Central memory CD8-positive, alpha-beta T cell (primary cell): Measurements from ENCODE around the gene PTPN21.

Source experiments
- ATAC-seq: fragments of 150-1000 bp; cut with Tn5 transposase; replicated peaks from 2 replicates; pipeline ENCODE4 v1.10.0; 2022; ENCODE audit warnings: mild to moderate bottlenecking, moderate FRiP score, moderate number of reproducible peaks; ENCODE audit not compliant: poor library complexity, severe bottlenecking; ENCODE audit errors: extremely low read depth
- DNase-seq, 2 donors: peaks; one replicate each; pipeline ENCODE4 v3.0.0; 2021; ENCODE audit warnings: low spot score in 2 of 2
- H3K27ac Mint-ChIP-seq: one replicate; pipeline ENCODE4 v1.8.0; 2022; ENCODE audit warnings: low read depth, mild to moderate bottlenecking, moderate library complexity, mixed read lengths
- H3K27me3 Mint-ChIP-seq: one replicate; pipeline ENCODE4 v1.8.0; 2022; ENCODE audit warnings: mixed read lengths
- H3K36me3 Mint-ChIP-seq: one replicate; pipeline ENCODE4 v1.8.0; 2022; ENCODE audit warnings: mild to moderate bottlenecking, moderate library complexity, mixed read lengths; ENCODE audit not compliant: insufficient read depth
- H3K4me1 Mint-ChIP-seq: one replicate; pipeline ENCODE4 v1.8.0; 2022; ENCODE audit warnings: mixed read lengths
- H3K4me3 Mint-ChIP-seq: one replicate; pipeline ENCODE4 v1.8.0; 2022; ENCODE audit warnings: mild to moderate bottlenecking, moderate library complexity, mixed read lengths
- H3K9me3 Mint-ChIP-seq: one replicate; pipeline ENCODE4 v1.8.0; 2022; ENCODE audit warnings: mixed read lengths

PTPN21 gene

GRCh38 chr14:88492272-88493089, 62.3 kb downstream of the PTPN21 start:
- no peaks in the 10 kb centered on the region for H3K36me3 Mint-ChIP-seq
- ATAC-seq: peak; percentile 68
- no peaks in the 10 kb centered on the region for H3K4me1 Mint-ChIP-seq
- no peaks in the 10 kb centered on the region for H3K9me3 Mint-ChIP-seq
- no peak overlapping the region for H3K27ac Mint-ChIP-seq
- H3K27me3 Mint-ChIP-seq: peaks cover 29% of the 10 kb centered on the region
- peak; percentile 42 to 50 for DNase-seq
- no peak overlapping the region for H3K4me3 Mint-ChIP-seq

DNA sequence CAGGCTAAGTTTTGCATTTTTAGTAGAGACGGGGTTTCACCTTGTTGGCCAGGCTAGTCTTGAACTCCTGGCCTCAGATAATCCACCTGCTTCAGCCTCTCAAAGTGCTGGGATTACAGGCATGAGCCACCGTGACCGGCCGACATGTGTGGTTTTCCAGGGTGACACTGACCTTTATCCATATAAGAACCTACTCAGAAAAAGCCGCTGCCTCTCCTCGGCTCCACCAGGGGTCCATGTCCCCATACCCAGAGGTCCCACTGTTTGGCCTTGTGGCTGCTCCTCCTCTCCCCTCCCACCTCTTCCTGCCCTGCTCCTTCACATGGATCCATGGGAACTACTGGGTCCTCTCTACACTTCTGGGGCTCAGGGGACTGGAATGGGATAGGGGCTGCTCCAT, 64.6 kb downstream of the PTPN21 start:
- ATAC-seq (no peak), DNase-seq (no peak)
- Mint-ChIP-seq H3K27me3 (peaks cover 29% of the 10 kb centered on the region), H3K9me3 (no peaks in the 10 kb centered on the region), H3K27ac (no peak overlapping the region), H3K4me1 (no peaks in the 10 kb centered on the region), H3K4me3 (no peak overlapping the region), H3K36me3 (no peaks in the 10 kb centered on the region)

DNA sequence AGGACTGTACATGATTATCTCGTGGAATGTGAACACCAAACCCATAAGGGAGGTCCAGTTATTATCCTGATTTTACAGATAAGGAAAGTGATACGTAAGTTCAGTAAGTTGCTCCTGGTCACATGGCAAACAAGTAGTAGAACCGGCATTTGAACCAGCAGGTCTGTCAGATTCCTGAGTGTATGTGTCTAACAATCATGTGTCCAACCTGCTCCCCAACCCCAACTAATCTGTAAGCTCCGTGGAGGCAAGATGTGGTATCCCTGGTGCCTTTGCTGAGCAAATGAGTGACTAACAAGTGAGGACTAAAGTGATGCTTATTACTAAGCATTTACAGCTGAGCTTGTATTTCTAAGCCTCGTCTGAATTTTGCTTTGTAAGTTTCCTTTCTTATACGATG, 65.9 kb downstream of the PTPN21 start:
- Mint-ChIP-seq H3K4me3 (no peak overlapping the region), H3K36me3 (no peaks in the 10 kb centered on the region), H3K27me3 (peaks cover 24% of the 10 kb centered on the region), H3K27ac (no peak overlapping the region), H3K4me1 (no peaks in the 10 kb centered on the region), H3K9me3 (no peaks in the 10 kb centered on the region)
- DNase-seq (no peak), ATAC-seq (no peak)

GRCh38 chr14:88488081-88488480, 66.7 kb downstream of the PTPN21 start:
- ATAC-seq (no peak), DNase-seq (no peak)
- Mint-ChIP-seq H3K4me1 (no peaks in the 10 kb centered on the region), H3K36me3 (no peaks in the 10 kb centered on the region), H3K27me3 (peaks cover 24% of the 10 kb centered on the region), H3K4me3 (no peak overlapping the region), H3K9me3 (no peaks in the 10 kb centered on the region), H3K27ac (no peak overlapping the region)

DNA sequence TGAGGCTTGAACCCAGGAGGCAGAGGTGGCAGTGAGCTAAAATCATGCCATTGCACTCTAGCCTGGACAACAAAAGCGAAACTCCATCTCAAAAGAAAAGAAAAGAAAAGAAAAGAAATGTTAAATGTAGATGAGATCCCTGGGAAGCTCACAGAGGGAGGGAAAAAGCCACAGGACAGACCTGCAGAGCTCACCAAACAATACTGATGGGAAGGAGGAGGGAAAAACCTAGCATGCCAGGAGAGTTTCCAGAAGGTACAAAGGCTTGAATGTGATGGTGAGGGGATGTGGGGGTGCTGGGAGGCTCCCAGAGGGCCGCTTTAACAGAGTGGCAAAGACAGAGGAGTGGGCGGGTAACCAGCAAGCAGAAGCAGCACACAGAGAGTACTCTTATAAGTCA, 72.3 kb downstream of the PTPN21 start:
- Mint-ChIP-seq H3K4me3 (no peak overlapping the region), H3K9me3 (no peaks in the 10 kb centered on the region), H3K4me1 (no peaks in the 10 kb centered on the region), H3K27ac (no peak overlapping the region), H3K27me3 (peaks cover 32% of the 10 kb centered on the region), H3K36me3 (no peaks in the 10 kb centered on the region)
- DNase-seq (no peak), ATAC-seq (no peak)

GRCh38 chr14:88481794-88482193, 73.0 kb downstream of the PTPN21 start:
- Mint-ChIP-seq H3K27ac (no peak overlapping the region), H3K4me1 (no peaks in the 10 kb centered on the region), H3K36me3 (no peaks in the 10 kb centered on the region), H3K9me3 (no peaks in the 10 kb centered on the region), H3K27me3 (peaks cover 32% of the 10 kb centered on the region), H3K4me3 (no peak overlapping the region)
- ATAC-seq (no peak), DNase-seq (no peak)

- peaks cover 32% of the 10 kb centered on the region for H3K27me3 Mint-ChIP-seq
- H3K4me3 Mint-ChIP-seq: no peak overlapping the region
- H3K36me3 Mint-ChIP-seq: no peaks in the 10 kb centered on the region
- H3K9me3 Mint-ChIP-seq: no peaks in the 10 kb centered on the region
- no peak overlapping the region for H3K27ac Mint-ChIP-seq
- no peaks in the 10 kb centered on the region for H3K4me1 Mint-ChIP-seq
- no peak for ATAC-seq
- DNase-seq: no peak
Observed at GRCh38 chr14:88481059-88481458, 73.7 kb downstream of the PTPN21 start.

DNA sequence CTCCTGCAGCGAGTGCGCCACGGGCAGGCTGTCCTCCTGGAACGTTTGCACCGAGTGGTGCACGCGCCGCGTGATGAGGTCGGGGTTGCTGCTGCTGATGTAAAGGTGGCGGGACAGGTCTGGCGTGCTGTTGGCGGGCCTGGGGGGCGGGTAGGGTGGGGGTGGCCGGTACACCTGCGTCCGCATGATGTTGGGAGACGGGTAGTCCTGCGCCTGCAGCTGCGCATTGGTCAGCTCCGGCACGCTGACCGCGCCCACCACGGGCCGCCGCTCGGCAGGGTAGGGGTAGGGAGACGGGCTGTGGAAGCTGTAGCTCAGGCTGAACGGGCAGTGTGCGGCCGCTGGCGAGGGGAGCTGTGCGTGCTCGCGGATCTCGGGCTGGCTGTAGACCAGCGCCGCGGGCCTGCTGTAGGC, 75.2 kb downstream of the PTPN21 start:
- no peaks in the 10 kb centered on the region for H3K4me1 Mint-ChIP-seq
- no peaks in the 10 kb centered on the region for H3K9me3 Mint-ChIP-seq
- no peaks in the 10 kb centered on the region for H3K36me3 Mint-ChIP-seq
- H3K27me3 Mint-ChIP-seq: peaks cover 32% of the 10 kb centered on the region
- H3K4me3 Mint-ChIP-seq: no peak overlapping the region
- no peak for ATAC-seq
- DNase-seq: no peak
- no peak overlapping the region for H3K27ac Mint-ChIP-seq

GRCh38 chr14:88478931-88479330, 75.9 kb downstream of the PTPN21 start:
- no peak overlapping the region for H3K4me3 Mint-ChIP-seq
- H3K4me1 Mint-ChIP-seq: no peaks in the 10 kb centered on the region
- no peaks in the 10 kb centered on the region for H3K9me3 Mint-ChIP-seq
- no peaks in the 10 kb centered on the region for H3K36me3 Mint-ChIP-seq
- DNase-seq (no peak), ATAC-seq (no peak)
- H3K27ac Mint-ChIP-seq: no peak overlapping the region
- H3K27me3 Mint-ChIP-seq: peaks cover 32% of the 10 kb centered on the region

- DNase-seq (no peak), ATAC-seq (no peak)
- Mint-ChIP-seq H3K27me3 (peaks cover 19% of the 10 kb centered on the region), H3K4me1 (no peaks in the 10 kb centered on the region), H3K27ac (no peak overlapping the region), H3K9me3 (no peaks in the 10 kb centered on the region), H3K4me3 (no peak overlapping the region), H3K36me3 (no peaks in the 10 kb centered on the region)
Observed at GRCh38 chr14:88477513-88478250, 77.1 kb downstream of the PTPN21 start.

DNA sequence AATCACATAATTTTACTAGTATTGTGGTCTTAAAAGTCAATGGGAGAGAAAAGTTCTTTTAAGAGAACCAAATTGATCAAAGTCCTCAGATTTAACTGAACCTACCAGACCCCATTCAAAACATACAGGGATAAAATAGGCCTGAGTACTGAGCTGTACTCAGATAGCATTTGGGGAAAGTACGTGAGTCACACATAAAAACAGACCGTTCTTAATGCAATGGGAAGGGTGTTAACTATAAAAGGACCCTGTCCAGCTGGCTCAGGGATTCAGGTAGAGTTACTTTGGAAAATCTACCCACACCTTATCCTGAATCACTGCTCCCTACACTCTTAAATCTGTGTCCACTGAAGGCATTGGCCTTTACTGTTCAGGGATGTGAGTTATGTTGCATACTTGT, 78.0 kb downstream of the PTPN21 start:
- Mint-ChIP-seq H3K36me3 (no peaks in the 10 kb centered on the region), H3K4me1 (no peaks in the 10 kb centered on the region), H3K4me3 (no peak overlapping the region), H3K27me3 (peaks cover 10% of the 10 kb centered on the region), H3K9me3 (no peaks in the 10 kb centered on the region), H3K27ac (no peak overlapping the region)
- no peak for DNase-seq
- ATAC-seq: no peak

- DNase-seq (no peak), ATAC-seq (no peak)
- H3K4me3 Mint-ChIP-seq: no peak overlapping the region
- no peak overlapping the region for H3K27ac Mint-ChIP-seq
- H3K27me3 Mint-ChIP-seq: peaks cover 5% of the 10 kb centered on the region
- no peaks in the 10 kb centered on the region for H3K4me1 Mint-ChIP-seq
- no peaks in the 10 kb centered on the region for H3K36me3 Mint-ChIP-seq
- no peaks in the 10 kb centered on the region for H3K9me3 Mint-ChIP-seq
Observed at GRCh38 chr14:88476214-88476774, 78.5 kb downstream of the PTPN21 start.

GRCh38 chr14:88473791-88474190, 81.0 kb downstream of the PTPN21 start:
- H3K36me3 Mint-ChIP-seq: no peaks in the 10 kb centered on the region
- H3K27me3 Mint-ChIP-seq: no peaks in the 10 kb centered on the region
- no peak overlapping the region for H3K4me3 Mint-ChIP-seq
- no peak overlapping the region for H3K27ac Mint-ChIP-seq
- H3K4me1 Mint-ChIP-seq: no peaks in the 10 kb centered on the region
- DNase-seq: no peak
- no peaks in the 10 kb centered on the region for H3K9me3 Mint-ChIP-seq
- ATAC-seq: no peak
